Myocyte (in vitro differentiated cells): ENCODE results near the gene ILRUN. TPM values are rescaled to one million over a fixed set of nuclear protein-coding genes. Genes with fewer than 3 reads are reported as not detected.
A peak's percentile ranks its signal among the peaks of the same experiment; 100 is the strongest.
"Not testable (repeated sequence)": the region's sequence is repeated elsewhere in the genome, so short reads cannot be mapped to it uniquely, and the experiment has no call there.

ENCODE experiments used
- DNase-seq: peaks from one replicate; pipeline ENCODE4 v3.0.0-alpha.2; 2012; ENCODE audit warnings: low read depth
- polyA plus RNA-seq: library from polyadenylated mRNA; unstranded; fragments of >200 nt; gene quantifications from one replicate; pipeline ENCODE4 v1.2.1, GENCODE V29; 2012; ENCODE audit warnings: missing spikeins
- total RNA-seq: library from RNA; depleted of rRNA; stranded (reverse); fragments of >200 nt; gene quantifications from 2 replicates; pipeline ENCODE4 v1.2.3, GENCODE V29; 2014

The ILRUN gene
- total RNA-seq, result 39.0 and 46.7 TPM in 2 replicates
- 42.0 TPM for polyA plus RNA-seq

DNA sequence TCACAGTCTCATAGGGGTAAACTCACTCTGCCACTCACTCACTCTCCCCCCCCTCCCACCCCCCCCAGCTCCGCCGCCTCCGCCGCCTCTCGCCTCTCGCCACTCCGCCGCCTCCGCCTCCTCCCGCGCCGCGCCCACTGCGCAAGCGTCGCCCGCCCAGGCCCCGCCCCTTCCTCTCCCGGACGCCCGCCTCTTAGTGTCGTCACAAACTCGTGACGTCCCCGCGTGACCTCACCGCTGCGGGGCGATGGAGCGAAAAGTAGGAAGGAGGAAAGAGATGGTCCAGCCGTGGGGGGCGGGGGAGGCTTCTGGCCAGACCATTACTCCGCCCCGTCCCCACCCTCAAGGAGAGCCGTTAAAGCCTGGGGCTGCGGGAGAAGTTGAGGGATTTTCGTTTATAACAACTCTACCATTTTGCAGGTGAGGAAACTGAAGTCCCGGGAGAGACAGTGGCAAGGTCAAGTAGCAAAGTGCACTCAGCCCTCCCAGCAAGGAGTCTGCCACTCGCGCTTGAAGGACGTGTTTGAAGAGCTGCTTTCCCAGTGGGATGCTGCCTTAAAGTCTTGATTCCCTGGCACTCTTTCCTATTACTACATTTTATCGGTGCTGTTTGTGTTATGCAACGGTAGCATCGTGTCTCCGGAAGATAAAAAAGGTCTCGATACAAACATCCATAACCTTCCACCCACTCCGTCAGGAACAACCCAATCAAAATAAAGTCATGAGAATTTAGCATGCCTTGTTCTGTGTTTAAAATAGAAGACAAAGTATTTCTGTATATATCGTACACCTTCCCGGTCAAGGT is at the start of gene ILRUN:
TSS of gene ILRUN (minus strand) at position 29 of the 805 bp plus-strand sequence. CDS start 164 bp downstream, outside the sequence.
- peak; percentile 96 for DNase-seq

DNA sequence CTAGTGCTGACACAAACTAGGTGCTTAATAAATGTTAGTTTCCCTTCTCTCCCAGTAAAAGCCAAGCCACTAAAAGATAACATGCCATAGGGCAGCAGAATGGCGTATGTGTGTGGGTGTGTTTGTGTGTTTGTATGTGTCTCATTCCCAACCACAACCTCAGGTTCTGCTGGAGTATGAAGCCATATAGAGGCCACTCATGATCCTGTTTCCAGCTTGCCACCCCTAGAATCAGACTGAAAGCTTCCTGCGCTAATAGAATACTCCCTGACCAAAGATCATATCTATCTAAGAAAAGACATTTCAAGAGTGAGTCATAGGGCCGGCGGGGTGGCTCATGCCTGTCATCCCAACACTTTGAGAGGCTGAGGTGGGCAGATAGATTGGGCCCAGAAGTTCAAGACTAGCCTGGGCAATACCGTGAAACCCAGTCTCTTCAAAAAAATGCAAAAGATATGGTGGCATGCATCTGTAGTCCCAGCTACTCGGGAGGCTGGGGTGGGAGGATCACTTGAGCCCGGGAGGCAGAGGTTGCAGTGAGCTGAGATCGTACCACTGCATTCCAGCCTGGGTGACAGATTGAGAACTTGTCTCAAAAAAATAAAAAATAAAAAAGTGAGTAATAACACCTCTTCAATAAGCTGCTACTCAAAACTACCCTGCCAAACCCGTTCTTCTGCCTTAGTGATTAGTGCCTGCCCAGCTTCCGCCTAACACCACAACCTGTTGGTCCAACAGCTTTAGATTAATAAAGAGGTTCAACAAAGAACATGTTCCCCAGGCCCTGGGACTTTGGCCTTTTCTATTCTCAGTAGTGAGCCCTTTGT is 48.9 kb upstream of the ILRUN start:
- no peak for DNase-seq

DNA sequence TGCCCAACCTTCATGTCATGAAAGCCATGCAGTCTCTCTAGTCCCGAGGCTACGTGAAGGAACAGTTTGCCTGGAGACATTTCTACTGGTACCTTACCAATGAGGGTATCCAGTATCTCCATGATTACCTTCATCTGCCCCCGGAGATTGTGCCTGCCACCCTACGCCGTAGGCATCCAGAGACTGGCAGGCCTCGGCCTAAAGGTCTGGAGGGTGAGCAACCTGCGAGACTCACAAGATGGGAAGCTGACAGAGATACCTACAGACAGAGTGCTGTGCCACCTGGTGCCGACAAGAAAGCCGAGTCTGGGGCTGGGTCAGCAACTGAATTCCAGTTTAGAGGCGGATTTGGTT is 47.7 kb upstream of the ILRUN start:
- not testable (repeated sequence) for DNase-seq

DNA sequence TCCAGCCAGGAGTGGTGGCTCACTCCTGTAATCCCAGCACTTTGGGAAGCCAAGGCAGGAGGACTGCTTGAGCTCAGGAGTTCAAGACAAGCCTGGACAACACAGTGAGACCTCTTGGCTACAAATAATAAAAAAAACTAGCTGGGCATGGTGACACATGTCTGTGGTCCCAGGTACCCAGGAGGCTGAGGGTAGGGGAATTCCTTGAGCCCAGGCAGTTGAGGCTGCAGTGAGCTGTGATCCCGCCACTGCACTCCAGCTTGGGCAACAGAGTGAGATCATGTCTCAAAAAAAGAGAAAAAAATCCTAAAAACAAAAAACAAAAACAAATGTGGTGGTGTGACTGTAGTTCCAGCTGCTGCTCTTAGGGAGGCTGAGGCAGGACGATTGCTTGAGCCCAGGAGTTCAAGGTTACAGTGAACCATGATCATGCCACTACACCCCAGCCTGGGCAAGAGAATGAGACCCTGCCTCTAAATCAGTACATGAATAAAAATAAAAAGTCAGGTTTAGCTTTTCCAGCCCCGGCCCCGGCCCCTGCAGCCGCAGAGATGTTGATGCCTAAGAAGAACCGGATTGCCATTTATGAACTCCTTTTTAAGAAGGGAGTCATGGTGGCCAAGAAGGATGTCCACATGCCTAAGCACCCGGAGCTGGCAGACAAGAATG is 47.2 kb upstream of the ILRUN start:
- no peak for DNase-seq

DNA sequence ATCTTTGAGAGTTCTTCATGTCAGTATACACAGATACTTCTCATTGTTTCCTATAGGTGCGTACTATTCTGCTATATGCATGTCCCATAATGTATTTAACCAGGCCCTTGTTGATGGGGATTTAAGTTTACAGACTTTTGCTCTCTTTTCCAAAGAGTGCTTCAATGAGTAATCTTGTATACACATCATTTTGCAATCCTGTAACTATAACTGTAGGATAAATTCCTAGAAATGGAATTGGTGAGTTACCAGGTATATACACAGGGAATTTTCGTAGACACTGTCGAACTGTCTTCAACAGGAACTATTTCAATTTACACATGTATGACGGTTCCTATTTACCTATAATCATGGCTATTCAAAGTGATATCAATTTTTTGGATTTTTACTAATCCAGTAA is 45.5 kb upstream of the ILRUN start:
- DNase-seq, result no peak

DNA sequence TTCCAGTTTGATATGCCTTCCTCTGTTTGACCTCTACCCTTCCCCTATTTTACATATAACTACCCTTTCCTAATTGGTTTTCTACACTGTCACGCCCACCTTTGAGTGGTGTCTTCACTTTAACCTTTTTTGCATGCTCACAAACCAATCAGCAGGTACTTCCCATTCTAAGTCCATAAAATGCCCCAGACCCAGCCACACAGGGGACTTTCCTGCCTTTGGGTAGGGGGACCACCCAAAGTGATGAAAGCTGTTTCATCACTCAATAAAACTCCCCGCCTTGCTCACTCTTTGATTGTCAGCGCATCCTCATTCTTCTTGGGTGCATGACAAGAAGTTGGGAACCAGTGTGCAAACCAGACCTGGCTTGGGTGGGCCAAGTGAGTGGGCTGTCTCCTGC is 40.3 kb upstream of the ILRUN start:
- DNase-seq, result no peak

DNA sequence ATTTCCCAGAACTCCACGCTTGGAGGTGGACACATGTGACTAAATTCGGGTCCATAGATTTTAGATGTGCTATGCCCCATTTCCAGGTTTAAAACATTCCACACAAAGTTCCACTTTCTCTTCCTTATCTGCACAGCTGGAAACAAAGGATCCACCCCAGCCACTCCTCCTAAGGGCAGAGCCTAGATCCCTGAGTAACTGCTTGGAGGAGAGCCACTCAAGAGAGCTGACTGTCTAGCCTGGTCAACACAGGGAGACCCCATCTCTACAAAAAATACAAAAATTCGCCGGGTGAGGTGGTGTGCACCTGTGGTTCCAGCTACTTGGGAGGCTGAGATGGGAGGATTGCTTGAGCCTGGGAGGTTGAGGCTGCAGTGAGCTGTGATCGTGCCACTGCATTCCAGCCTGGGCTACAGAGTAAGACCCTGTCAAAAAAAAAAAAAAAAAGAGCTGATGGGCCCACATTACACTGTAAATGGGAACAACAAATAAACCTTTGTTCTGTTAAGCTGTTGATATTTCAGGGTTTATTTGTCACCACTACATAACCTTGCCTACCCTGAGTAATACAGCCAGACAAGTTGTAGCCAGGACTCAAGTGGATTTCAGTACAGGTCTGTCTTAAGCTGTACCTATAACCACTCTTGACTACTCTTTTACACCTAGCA is 35.0 kb upstream of the ILRUN start:
- DNase-seq, result no peak

DNA sequence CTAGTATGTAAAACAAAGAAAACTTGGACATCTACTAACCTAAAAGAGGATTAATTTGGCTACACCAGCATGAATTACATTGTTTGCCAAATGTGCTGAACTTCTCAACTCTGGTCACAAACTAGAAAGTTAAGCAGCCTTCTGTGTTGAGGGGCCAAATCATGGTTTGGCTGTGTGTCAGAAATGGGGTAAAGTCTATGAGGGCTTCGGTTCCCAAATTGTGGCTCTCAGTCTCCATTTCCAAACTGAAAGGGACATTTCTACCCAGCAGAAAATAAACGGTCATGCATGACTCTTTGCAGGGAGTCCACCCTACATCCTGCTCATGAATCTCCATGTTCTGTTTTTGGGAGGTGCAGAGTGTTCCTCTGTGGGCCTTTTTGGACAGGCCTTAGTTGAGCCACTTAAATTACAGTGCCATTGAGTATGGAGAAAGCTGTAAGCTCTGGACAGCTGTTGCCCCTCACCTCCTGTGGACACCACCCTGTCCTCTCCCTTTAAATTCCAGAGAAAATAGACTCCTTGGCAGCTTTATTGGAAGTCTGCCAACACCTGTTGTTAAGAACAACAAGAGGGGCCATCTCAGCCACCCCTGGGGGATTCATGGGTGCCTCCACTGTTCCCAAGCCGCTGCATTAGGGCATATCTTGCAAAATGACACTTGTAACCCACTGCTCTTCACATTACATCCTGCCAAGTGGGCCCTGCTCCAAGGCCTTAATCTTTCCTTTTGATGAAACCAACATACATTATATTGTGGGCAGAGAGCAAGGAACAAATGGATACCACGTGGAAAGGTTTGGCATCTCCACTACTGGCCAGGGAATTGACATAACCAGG is 33.3 kb upstream of the ILRUN start:
- DNase-seq, result peak; percentile 87

DNA sequence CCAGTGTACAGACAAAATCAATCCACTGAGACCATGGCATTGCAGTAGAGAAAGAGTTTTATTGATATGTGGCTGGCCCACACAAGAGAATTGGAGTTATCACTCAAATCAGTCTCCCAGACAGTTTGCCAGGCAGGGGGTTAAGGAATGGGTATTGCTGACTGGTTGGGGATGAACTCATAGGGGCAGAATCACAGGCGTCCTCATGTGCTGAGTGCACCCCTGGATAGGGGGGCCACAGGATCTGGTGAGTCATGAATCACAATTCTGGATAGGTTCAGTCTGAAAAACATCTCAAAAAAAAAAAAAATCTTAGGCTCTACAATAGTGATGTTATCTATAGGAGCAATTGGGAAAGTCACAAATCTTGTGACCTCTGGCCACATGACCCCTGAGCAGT is 29.5 kb upstream of the ILRUN start:
- DNase-seq, result no peak

DNA sequence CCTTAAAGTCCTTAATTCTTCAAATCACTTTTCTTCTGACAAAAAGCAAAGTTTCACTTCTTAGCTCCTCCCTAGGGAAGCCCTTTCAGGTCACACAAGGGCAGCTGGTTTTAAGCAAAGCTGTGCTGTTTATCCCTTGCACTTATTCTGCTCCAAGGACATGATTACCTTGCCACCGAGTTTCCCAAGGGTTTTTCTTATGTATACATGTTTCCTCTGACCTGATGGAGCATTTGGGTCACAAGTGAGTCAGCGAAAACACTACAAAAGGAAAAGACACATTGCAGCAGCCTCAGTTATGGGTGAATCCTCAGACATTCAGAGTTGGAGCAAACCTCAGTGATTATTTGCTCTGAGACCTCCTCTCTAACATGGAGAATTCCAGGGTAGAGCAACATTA is 26.6 kb upstream of the ILRUN start:
- DNase-seq, result peak; percentile 3

DNA sequence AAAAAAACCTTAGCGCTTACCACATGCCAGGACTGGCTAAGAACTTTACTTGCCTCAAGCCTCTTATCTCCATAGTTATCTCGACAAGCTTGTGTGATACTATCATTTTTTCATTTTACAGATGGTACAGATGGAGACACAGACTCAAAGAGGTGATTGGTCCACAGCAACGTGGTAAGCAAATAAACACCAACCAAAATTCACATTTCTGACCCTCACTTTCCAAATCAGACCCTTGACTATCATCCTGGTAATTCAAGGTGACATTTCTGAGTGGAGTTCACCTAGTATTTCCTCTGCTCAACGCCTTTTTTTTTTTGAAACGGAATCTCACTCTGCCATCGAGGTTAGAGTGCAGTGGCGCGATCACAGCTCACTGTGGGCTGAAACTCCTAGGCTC is 25.9 kb upstream of the ILRUN start:
- DNase-seq, result no peak

DNA sequence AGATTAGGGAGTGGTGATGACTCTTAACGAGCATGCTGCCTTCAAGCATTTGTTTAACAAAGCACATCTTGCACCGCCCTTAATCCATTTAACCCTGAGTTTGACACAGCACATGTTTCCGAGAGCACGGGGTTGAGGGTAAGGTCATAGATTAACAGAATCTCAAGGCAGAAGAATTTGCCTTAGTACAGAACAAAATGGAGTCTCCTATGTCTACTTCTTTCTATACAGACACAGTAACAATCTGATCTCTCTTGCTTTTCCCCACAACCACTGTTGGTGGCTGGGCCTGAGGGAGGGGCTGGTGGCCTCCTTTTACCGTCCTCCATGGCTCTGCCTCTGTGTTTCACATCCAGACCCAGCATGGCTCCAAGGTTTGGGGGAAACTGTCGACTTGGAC is 23.6 kb upstream of the ILRUN start:
- not testable (repeated sequence) for DNase-seq

DNA sequence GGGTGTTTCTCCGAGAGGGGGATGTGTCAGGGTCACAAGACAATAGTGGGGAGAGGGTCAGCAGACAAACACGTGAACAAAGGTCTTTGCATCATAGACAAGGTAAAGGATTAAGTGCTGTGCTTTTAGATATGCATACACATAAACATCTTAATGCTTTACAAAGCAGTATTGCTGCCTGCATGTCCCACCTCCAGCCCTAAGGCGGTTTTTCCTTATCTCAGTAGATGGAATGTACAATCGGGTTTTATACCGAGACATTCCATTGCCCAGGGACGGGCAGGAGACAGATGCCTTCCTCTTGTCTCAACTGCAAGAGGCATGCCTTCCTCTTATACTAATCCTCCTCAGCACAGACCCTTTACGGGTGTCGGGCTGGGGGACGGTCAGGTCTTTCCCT is 23.1 kb upstream of the ILRUN start:
- not testable (repeated sequence) for DNase-seq

DNA sequence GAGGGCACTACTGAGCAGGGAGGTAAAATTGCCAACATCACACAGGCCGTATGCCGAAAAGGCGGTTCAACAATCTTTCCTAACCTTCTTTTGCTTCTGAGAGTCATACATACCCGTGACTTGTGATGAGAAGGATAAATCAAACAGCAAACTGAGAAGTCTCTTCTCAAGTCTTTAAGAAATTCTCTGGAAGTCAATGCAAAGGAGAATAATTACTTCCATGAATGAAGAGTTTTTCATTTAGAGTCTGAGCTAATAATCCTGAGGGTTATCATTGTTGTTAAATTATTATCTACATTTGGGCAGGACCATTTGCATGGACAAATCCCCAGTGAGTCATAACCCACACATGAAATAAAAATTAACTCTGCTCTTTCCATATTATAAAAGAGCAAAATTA is 22.4 kb upstream of the ILRUN start:
- no peak for DNase-seq

DNA sequence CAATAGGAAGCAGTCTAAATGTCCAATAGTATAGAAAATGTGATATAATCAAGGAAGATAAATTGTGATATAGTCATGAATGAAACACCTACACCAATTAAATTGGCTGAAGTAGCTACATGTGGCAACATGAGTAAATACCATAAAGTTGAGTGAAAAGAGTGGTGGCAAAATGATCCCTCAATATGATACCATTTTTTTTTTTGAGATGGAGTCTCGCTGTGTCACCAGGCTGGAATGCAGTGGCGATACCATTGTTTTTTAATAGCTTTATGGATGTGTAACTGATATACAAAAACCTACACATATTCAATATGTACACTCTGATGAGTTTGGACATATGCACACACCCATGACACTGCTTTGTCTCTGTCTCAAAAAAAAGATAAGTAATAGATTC is 20.9 kb upstream of the ILRUN start:
- DNase-seq, result no peak

DNA sequence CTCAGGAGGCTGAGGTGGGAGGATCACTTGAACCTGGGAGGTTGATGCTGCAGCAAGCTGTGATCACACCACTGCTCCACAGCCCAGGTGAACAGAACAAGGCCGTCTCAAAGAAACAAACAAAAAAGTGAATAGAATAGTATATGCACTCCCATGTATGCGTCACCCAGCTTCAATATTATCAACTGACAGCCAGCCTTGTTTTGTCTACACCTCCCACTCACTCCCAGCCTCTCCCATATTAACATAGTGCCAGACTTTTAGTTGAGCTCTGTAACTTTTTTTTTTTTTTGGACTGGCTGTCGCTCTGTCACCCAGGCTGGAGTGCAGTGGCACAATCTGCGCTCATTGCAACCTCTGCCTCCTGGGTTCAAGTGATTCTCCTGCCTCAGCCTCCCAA is 18.1 kb upstream of the ILRUN start:
- no peak for DNase-seq

DNA sequence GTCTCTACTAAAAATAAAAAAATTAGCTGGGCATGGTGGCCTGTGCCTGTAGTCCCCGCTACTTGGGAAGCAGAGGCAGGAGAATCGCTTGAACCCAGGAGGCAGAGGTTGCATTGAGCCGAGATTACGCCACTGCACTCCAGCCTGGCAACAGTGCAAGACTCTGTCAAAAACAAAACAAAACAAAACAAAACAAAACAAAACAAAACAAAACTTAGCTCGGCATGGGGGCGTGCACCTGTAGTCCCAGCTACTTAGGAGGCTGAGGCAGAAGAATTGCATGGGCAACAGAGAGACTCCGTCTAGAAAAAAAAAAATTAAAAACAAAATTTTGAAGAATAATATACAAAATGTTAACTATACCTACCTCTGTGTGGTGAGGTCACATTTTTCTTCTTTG is 16.3 kb upstream of the ILRUN start:
- not testable (repeated sequence) for DNase-seq

DNA sequence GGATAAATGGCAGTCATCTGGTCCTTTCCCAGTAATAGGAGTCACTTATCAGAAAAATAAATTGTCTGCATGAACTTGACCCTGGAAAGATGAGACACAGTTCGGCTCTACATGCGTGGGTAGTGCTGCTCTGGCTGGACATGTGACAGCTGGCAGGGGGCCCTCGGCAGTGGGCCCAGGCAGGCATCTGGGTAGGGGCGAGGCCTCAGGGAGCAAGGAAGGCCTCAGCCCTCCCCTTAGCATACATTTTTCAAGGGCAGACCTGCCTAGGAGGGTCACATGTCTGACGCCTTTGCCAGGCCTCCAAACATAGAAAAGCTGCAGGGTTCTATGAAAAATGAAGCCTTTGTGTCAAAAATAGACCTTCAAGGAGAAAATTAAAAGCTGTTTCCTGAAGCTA is 12.8 kb upstream of the ILRUN start:
- peak; percentile 76 for DNase-seq

DNA sequence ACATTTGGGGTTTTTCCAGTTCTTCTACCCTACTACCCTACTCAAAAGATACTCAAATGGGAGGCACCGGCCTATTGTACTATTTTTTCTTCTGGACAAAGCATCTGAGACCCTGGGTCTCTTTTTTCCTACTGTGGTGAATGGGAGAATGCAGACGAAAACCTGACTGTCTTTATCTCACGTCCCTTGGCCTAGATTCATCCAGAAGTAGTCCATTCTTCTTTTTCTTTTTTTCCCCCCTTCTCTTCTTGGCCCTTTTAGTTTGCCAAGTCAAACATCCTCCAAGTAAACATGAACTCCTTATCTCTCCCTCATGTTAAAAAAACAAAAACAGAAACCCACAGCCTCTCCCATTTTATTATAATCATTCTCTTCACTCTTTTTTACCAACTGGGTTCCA is 8.7 kb upstream of the ILRUN start:
- DNase-seq, result no peak

DNA sequence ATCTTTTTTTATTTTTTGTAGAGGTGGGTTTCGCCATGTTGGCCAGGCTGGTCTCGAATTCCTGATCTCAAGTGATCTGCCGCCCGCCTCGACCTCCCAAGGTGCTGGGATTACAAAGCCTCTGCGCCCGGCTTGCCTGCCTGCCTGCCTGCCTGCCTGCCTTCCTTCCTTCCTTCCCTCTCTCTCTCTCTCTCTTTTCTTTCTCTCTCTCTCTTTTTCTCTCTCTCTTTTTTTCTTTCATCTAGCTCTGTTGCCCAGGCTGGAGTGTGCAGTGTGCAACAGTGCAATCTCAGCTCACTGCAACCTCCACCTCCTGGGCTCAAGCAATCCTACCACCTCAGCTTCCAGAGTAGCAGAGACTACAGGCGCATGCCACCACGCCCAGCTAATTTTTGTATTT is 4.6 kb upstream of the ILRUN start:
- no peak for DNase-seq
